IgD-negative memory B cell (primary cell): ENCODE results near the gene ESRRG. TPM values are rescaled to one million over a fixed set of nuclear protein-coding genes. Genes with fewer than 3 reads are reported as not detected.

Source experiments
- H3K27ac Mint-ChIP-seq, 3 donors: one replicate each; pipeline ENCODE4 v1.8.0; 2020 to 2022; ENCODE audit warnings: mild to moderate bottlenecking in 3 of 3, mixed read lengths in 3 of 3, moderate library complexity in 1 of 3
- H3K27me3 Mint-ChIP-seq: one replicate; pipeline ENCODE4 v1.8.0; 2021; ENCODE audit warnings: mixed read lengths
- H3K36me3 Mint-ChIP-seq: one replicate; pipeline ENCODE4 v1.8.0; 2020; ENCODE audit warnings: mild to moderate bottlenecking, mixed read lengths
- H3K4me1 Mint-ChIP-seq, 3 donors: one replicate each; pipeline ENCODE4 v1.8.0; 2020 to 2022; ENCODE audit warnings: mixed read lengths in 3 of 3, mild to moderate bottlenecking in 1 of 3
- H3K4me3 Mint-ChIP-seq, 4 donors: one replicate each; pipeline ENCODE4 v1.8.0; 2020 to 2022; ENCODE audit warnings: mild to moderate bottlenecking in 4 of 4, mixed read lengths in 4 of 4, moderate library complexity in 3 of 4
- H3K9me3 Mint-ChIP-seq, 3 donors: one replicate each; pipeline ENCODE4 v1.8.0; 2020 to 2021; ENCODE audit warnings: mixed read lengths in 3 of 3, mild to moderate bottlenecking in 1 of 3
- polyA plus RNA-seq: library from polyadenylated mRNA; unstranded; fragments of 300-500 nt; fragmentation: Illumina TruSeq; gene quantifications from one replicate; pipeline ENCODE4 v1.2.3, GENCODE V29; 2021

Gene ESRRG
- polyA plus RNA-seq, 1 donor from 2014 or later, result 0.43 TPM

DNA sequence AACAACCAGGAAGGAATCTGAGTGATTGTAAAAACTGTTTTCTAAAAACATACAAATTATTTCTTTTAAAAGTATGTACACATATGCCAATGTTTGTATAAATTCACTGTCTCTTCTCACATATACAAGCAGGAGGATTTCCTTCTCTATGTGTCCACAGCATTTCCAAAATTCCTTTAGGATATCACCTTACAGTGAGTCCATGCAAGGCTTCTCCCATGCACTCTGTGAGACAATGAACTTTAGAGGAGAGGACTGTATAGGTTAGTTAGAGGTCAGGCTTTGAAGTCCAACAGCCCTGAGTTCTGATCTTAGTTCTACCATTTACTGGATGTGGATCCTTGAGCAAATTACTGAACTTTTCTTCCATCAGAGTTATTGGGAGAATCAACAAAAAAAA is 265.9 kb downstream of the ESRRG start:
- Mint-ChIP-seq H3K27ac (no peak overlapping the region), H3K4me3 (no peak overlapping the region), H3K4me1 (peaks cover 0 to 3% (median 0%) of the 10 kb centered on the region in 3 donors), H3K27me3 (no peaks in the 10 kb centered on the region), H3K36me3 (no peaks in the 10 kb centered on the region), H3K9me3 (no peaks in the 10 kb centered on the region)

GRCh38 chr1:216456682-216457081 is 266.5 kb downstream of the ESRRG start:
- Mint-ChIP-seq H3K4me1 (peaks cover 0 to 3% (median 0%) of the 10 kb centered on the region in 3 donors), H3K4me3 (no peak overlapping the region), H3K9me3 (no peaks in the 10 kb centered on the region), H3K27ac (no peak overlapping the region), H3K36me3 (no peaks in the 10 kb centered on the region), H3K27me3 (no peaks in the 10 kb centered on the region)

- H3K4me1 Mint-ChIP-seq, result peaks cover 0 to 3% (median 0%) of the 10 kb centered on the region in 3 donors
- H3K27me3 Mint-ChIP-seq, result no peaks in the 10 kb centered on the region
- H3K27ac Mint-ChIP-seq, result no peak overlapping the region
- H3K4me3 Mint-ChIP-seq, result no peak overlapping the region
- H3K9me3 Mint-ChIP-seq, result no peaks in the 10 kb centered on the region
- no peaks in the 10 kb centered on the region for H3K36me3 Mint-ChIP-seq
Measured at GRCh38 chr1:216453777-216454176, 269.5 kb downstream of the ESRRG start.
